22Rv1 (cell line): ENCODE data around the gene AGAP2.

ENCODE experiments used
- ZFX ChIP-seq: fragments of 450-650 bp; IDR thresholded peaks from 2 replicates; pipeline ENCODE4 v1.6.1; 2017; ENCODE audit warnings: antibody characterized with exemption, borderline replicate concordance
- TF ChIP-seq, protein P1 (sequence below): fragments of 450-650 bp; IDR thresholded peaks from 2 replicates; pipeline ENCODE4 v1.5.1; 2017; ENCODE audit warnings: mild to moderate bottlenecking

DNA sequence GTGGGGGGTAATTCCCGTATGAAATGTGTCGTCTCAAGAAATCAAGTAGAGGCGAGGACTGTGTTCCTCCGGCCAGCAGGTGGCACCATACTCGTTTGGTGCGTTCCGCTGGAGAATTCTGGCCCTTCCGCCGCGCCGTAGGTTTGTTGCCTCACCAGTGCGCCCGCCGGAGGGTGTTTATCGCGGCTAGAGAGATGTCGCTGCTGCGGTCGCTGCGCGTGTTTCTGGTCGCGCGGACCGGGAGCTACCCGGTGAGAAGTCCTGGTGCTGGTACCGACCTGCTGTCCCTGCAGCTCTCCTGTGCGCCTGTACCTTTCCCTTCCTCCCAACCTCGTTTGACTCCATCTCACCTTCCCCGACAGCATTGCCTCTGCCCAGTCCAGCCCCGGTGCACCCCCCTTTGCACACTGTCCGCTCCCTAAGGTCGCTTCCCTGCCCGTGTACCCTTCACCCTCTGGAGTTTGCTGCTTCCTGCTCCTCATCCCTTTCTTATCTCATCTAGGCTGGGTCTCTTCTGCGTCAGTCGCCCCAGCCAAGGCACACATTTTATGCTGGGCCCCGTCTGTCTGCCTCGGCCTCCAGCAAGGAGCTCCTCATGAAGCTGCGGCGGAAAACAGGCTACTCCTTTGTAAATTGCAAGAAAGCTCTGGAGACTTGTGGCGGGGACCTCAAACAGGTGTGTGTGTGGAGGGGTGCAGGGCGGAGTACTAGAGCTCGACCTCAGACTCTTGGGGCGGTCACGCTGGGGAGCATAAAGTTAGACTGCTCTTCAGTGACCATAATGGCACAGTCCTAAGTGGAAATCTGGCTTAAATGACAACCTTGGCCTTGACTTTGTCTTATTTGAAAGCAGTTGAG lies 44.3 kb upstream of the AGAP2 start, which contains the start of gene TSFM:
- TF ChIP-seq, protein P1, sequence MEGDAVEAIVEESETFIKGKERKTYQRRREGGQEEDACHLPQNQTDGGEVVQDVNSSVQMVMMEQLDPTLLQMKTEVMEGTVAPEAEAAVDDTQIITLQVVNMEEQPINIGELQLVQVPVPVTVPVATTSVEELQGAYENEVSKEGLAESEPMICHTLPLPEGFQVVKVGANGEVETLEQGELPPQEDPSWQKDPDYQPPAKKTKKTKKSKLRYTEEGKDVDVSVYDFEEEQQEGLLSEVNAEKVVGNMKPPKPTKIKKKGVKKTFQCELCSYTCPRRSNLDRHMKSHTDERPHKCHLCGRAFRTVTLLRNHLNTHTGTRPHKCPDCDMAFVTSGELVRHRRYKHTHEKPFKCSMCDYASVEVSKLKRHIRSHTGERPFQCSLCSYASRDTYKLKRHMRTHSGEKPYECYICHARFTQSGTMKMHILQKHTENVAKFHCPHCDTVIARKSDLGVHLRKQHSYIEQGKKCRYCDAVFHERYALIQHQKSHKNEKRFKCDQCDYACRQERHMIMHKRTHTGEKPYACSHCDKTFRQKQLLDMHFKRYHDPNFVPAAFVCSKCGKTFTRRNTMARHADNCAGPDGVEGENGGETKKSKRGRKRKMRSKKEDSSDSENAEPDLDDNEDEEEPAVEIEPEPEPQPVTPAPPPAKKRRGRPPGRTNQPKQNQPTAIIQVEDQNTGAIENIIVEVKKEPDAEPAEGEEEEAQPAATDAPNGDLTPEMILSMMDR = peak; percentile 99
- TF ChIP-seq ZFX = no peak
